Activated effector memory CD4-positive, alpha-beta T cell treated with anti-CD3 and anti-CD28 coated beads, Interleukin-2, amount 50 U/mL, for 16 hours (primary cell): ENCODE data around the gene VSIG10L2.

Experiments
- DNase-seq: peaks from one replicate; pipeline ENCODE4 v3.0.0-alpha.2; 2020

VSIG10L2 gene

DNA sequence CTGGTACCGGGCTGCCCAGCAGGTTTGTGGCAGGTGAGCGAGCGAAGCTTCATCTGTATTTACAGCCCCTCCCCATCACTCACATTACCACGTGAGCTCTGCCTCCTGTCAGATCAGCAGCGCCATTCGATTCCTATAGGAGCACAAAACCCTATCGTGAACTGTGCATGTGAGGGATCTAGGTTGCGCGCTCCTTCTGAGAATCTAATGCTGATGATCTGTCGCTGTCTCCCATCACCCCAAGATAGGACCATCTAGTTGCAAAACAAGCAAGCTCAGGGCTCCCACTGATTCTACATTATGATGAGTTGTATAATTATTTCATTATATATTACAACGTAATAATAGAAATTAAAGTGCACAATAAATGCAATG, 15.8 kb upstream of the VSIG10L2 start:
- no peak for DNase-seq

DNA sequence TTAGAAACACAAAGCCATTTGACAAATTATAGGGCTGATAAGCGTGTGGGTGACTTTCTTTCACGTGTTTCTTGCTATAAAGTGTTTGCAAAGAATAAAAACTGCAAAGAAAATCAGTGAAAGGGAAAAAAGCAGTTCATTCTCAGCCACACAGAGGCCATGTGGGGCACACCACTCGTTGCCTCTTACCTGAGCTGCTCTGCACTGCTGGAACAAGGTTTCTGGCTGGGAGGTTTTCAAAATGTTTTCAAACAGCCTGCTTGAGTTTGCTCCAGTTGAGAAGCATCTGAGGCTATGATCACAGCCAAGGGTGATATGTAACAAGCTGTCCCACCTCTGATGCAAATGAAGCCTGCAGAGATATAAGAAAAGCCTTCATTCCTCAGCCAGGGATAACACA, 14.7 kb upstream of the VSIG10L2 start:
- no peak for DNase-seq

DNA sequence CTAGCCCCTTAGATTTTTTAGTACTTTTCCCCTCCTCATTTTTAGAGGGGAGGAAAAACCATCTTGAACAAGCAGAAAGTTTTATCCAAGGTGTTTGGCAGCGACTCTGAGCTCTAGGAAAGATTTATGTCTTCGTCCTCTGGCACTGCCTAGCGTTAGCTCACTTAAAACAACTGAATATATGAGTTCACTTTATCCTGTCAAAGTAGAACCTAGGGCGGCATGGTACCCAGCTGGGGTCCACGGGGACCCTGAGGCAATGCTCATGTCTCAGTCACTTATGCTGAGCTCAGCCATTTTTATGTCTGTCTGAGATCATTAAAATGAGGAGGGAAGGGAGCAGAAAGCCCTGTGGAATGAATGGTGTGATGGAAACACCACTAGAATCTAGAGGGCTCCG, 14.2 kb upstream of the VSIG10L2 start:
- DNase-seq = no peak

DNA sequence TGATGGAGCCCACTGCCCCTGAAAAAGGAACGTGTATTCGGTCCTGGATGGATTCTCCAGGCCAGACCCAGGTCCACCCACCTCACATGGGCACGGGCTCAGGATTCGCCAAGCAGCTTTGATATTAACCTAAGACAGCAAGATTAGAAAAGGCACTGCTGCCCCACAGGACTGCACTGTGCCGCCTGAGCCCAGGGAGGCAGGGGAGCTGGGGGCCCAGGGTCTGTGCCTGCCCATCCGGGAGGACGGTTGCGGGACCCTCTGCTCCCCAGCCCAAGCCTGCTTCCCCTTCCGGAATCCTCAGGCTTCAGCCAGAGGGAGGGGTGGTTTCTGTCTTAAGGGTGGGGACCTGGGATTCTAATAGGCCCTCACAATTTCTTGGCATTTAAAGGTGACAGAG, 13.5 kb upstream of the VSIG10L2 start:
- DNase-seq = no peak

DNA sequence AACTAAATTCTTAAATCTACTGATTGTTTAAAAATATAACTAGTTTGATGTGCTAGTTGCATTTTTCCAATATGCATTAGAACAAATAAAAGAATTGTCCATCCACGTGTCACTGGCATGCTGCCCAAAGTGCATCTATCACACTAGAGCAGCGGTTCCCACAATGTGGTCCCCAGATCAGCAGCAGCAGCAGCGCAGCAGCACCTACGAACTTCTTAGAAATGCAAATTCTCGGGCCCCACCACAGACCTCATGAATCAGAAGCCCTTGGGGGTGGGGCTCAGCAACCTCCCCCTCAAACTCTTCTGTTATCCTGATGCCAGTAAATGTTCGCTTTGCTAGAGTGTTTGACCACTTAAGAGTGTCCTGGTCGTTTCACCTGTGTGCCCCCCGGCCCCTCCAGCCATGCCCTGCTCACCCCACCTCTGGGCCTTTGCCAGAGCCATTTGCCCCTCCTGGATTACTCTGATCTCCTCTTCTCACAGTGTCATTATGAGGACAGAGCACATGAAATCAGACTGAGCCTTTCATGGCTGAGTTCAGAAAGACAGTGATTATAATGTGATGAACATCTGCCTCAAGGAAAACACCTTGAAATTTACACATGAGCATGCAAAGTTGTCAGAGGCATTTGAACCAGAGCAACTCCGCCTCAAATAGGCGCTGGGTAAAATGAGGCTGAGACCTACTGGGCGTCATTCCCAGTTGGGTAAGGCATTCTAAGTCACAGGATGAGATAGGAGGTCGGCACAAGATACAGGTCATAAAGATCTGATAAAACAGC, 12.6 kb upstream of the VSIG10L2 start:
- DNase-seq = no peak

DNA sequence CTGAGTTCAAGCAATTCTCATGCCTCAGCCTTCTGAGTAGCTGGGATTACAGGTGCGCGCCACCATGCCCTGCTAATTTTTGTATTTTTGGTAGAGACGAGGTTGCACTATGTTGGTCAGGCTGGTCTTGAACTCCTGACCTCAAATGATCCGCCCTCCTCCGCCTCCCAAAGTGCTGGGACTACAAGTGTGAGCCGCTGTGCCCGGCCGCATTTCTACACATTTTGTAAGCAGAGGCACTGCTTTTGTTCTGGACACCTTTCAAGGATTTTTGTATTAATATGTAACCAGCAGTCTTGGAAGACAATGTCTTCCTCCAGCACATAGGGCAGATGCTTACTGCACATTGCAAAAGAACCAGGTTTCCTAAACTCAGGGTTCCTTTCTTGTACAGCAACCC, 11.4 kb upstream of the VSIG10L2 start:
- no peak for DNase-seq

DNA sequence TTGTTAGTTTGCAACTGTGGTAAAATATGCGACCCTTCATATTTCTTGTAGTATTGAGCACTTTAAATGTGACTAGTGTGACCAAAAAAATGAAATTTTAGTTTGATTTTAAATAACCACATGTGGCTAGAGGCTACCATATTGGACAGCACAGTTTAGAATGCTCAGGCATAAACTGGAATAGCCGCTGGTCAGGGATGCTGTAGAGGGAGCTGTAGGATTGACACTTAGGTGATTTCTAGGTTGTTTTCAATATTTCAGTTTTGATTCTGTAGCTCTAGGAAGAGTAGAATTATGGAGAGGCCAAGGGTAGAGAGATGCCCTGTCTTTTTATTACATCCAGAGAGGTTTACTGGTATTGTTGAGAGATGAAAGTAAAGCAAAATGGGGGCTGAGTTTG, 10.8 kb upstream of the VSIG10L2 start:
- DNase-seq = no peak

DNA sequence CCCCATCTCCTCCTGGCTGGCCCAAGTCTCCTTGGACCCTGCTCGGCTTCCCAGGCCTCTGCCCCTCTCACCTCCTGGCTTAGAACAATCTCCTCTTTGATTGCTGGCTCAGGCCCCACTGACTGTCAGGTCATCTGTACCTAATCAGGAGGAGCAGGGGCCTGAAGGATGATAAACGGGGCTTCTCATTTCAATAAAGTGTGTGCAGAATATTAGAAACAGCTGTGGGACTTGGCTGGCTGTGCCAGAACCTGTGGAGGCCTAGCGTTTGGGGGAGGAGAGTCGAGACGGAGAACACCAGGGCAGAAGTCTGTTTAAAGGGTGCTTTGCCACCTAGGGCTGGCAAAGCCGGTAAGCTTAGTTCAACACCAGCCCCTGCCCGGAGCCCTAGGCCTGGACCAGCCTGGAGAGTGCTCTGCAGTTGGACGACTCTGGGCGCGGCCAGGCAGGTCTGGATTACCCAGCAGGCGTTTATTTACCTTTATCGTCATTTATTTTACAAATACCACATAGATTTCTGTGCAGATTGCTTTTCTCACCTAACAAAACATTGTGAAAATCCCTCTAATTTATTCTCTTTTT, 10.1 kb upstream of the VSIG10L2 start:
- DNase-seq = no peak

DNA sequence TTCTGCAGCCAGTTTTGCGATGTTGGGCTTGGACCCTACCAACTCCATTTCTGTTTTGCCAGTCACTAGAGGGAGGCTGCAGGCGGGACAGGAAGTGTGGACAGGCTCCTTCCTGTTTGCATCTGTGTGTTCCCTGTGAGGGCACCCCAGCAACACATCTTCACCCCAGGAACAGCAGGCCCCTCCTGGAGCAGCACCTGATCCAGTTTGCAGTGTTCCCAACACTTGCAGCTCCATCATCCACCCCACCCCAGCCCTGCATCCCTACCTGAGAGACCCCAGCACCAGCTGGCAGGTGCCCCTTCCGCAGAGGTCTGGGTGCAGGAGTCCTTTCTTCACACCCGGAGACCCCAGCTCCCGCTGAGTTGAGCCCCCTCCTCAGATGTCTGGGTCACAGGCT, 7.4 kb upstream of the VSIG10L2 start:
- no peak for DNase-seq

DNA sequence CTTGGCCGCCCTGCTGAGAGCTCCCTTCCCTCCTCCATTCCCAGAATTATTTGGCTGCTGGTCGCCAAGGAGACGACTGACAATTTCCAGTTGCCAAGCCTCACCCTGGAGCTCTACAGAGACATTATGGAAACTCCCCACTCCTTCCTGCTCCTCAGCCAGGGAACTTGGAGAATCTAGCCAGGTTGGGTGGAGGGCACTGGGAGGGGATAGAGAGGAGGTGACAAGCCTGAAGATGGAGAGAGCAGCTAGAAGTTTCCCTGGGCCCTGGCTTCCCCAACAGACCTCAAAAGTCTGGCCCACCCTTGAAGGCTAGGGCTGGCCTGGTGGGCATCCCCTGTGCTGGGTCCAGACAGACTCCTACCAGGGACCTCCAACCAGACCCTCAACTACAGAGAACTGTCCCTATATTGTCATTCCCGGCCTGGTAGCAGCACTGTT, 6.7 kb upstream of the VSIG10L2 start:
- DNase-seq = no peak

DNA sequence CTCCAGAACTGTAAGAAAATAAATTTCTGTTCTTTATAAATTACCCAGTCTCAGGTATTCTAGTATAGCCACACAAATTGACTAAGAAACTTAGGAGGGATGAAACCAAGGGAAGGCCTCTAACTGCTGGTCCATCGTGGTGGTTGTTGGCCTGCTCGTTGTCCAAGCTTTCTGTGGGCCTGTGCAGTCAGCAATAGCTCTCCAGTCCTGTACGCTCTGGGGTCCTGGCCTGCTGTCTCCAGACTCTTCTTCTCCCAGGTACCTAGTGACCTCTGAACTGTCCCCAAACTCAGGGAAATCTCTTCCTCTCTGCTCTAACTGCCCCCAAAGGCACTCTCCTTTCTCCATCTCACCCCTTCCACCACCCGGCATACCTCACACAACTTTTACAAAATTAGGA, 5.7 kb upstream of the VSIG10L2 start:
- no peak for DNase-seq

DNA sequence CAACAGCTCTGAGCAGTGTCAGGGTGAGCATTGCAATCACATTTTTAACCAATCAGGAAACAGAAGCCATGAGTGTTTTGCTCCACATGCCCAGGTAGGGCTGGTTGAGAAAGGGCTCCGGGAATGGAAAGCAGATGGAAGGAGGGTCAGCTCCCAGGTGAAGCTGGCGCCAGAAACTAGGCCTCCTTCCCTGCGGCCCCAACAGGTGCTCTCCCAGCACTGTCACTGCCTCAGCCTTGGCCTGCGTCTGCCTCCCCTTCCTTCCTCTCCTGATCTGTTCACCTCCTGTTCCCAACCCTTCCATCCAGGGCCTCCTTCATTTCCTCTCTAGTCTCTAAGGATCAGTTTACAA, 4.6 kb upstream of the VSIG10L2 start:
- no peak for DNase-seq

DNA sequence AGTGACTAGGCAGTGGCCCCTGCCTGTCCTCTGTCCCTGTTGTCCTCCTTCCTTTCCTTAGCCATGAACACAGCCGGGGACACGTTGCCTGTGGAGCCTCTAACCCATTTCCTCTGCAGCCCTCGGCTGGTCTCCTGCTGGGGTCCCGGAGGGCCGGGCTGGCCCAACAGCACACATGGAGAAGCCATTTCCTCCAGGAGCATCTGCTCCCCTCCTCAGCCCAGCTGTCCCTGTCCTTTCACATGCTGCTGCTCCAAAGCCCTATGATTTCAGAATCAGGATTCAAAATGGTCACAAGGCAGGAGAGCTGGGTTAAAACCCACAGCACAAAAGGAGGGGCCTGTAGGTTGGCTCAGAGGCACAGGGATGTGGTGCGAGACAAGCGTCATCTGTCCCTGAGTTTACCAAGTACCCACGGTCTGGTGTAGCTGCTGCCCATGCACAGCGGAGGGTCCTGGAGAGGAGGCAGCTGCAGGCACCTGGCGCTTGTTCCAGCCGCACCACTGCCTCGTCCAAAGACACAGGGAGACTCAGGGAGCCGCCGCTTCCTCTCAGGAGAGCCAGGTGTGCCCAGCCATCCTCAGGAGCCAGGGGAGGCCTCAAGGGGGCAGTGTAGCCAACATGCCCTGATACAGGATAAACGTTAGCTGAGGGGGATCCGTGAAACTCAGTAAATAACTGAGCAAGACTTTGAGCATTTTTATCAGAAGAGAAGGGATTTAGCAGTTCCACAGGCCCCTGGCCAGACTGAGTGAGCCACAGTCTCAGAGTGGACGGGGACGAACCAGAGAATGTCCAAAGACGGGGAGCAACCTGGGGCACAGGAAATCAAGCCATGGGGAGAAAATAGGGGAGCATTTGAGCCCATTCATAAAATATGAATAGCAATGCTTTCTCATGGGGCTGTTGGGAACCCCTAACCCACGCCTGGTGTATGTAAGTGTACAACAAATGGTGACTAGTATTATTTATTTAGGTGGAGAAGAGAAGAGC, 3.9 kb upstream of the VSIG10L2 start:
- DNase-seq = peak; percentile 77

DNA sequence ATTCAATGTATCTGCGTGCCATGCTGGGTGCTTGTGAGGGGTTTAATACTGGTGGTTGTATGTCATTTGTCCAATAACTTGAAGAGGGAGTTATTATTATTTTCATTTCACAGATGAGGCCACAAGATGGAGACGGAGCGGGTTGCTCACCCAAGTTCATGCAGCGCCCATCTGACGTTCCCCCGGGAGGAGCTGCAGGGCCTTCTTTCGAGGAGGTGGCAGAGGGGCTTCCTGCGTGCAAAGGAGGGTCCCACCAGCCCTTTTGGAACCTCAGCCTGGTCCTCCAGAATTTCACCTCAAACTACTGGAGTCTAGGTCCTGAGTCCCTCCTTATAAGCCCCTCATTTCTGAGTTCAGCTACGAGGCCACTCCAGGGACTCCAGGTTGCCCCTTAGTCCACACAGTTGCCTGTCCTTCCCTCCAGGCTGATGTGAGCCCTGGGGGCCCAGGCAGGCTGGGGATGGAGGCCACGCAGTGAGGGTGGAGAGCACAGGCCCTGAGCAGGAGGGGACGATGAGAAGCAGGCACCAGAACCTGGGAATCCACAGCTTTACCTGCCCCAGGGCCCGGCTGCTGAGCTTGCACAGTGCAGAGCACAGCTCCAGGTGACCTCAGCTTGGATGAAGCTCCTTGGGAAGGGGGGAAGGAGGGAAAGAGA, 2.9 kb upstream of the VSIG10L2 start:
- no peak for DNase-seq

DNA sequence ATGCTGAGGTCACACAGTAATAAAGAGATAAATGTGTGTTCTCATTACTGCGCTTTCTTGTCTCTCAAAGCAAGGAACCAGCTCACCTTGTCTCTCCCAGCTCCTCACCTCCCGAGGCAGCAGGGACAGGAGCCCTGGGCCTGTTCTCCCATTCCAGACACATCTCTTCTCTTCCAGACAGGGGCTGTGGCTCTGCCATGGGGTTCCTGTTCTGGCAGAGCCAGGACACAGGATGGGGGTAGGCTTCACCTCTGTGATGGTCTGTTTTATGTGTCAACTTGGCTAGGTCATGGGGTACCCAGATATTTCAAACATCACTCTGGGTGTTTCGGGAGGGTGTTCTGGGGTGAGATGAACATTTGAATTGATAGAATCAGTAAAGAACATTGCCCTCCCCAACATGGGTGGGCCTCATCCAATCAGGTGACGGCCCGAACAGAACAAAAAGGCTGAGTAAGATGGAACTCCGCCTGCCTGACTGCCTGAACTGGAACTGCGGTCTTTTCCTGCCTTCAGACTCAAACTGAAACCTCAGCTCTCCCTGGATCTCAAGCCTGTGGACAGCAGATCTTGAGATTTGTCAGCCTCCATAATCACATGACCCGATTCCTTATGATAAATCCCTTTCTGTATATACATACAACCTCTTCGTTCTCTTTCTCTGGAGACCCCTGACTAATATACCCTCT, 2.0 kb upstream of the VSIG10L2 start:
- DNase-seq = no peak

DNA sequence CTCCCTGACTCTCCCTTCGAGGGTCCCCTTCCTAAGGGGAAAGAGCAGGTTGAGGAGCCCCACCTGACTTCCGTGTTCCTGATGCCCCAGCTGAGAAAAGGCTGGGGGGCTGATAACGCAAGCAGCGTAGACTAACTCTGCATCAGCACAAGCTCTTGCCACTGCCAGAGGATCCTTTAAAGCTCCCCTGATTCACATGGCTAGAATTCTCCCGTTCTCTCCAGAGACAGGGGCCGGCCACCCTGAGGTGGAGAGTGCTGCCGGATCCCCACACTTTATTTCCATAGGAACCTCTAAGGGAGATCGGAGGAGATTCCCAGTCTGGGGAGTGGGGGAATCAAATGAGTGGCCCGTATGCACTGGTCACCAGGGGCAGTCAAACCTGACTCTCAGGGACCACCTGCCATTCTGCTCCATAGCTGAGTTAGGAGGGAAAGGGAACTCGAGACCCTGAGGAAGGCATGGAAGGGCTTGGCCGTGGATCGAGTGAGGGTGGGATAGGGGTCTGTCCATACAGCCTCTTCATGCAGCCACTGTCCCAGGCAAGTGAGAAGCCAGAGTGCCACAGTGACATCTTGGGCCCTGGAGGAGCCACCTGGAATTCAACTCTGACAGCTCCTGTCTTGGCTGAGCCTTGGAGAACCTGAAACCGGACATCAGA, 1.4 kb upstream of the VSIG10L2 start:
- DNase-seq = no peak

DNA sequence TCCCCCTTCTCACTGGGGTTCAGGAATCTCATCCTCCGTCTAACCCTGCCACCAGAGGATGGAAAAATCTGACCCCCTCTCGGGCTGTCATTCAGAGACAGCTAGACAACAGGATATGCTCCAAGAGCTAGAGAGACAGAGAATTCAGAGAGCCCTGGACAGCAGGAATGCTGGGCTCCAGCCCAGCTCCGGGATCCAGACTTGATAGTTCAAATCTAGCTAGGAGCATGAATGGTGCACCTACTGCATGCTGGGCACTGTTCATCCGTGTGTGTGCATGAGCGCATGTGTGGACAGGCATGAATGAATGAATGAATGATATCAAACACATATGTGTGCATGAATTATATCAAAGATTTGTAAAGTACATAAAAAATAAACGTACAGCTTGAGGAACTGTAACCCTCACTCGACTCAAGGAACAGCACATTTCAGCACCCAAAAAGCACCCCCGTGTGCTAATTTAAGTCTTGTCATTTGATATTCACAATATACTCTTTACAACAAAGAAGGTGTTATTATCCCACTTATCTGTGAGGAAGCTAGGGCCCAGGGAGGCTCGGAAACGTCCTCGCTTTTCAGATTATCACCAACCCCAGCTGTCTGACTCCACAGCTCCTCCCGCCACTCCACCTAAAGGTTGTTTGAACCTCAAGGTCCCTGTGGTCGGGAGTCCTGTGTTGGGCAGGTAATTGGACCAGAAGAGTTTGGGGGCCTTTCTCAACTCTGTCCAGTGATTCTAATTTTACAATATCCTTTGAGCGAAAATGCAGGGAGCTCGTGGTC, 640 bp upstream of the VSIG10L2 start:
- no peak for DNase-seq

DNA sequence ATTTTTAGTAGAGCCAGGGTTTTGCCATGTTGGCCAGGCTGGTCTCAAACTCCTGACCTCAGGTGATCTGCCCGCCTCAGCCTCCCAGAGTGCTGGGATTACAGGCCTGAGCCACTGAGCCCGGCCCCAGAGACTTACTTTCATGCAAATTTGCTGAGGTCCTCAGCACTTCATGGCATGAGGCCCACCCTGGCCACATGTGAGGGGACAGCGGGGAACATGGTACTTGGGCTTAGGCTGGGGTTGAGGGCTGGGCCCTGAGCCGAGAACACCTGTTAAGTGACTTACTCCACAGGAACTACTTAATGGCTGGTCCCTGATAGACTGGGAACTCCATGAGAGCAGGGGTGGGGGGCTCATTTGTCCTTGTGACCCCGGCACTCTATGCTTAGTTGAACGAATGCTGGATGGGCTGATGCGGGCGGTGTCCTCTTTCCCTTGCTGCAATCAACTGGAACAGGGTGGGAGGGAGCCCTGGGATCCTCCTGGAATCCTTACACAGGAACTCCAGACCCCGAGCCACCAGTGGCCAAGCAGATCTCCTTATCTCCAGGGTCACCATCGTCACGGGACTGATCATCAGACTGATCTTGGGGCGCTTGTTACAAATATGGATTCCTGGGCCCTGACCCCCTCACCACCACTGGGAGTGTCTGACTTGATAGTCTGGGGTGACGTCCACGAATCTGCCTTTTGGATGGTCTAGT, 1.0 kb downstream of the VSIG10L2 start:
- no peak for DNase-seq

DNA sequence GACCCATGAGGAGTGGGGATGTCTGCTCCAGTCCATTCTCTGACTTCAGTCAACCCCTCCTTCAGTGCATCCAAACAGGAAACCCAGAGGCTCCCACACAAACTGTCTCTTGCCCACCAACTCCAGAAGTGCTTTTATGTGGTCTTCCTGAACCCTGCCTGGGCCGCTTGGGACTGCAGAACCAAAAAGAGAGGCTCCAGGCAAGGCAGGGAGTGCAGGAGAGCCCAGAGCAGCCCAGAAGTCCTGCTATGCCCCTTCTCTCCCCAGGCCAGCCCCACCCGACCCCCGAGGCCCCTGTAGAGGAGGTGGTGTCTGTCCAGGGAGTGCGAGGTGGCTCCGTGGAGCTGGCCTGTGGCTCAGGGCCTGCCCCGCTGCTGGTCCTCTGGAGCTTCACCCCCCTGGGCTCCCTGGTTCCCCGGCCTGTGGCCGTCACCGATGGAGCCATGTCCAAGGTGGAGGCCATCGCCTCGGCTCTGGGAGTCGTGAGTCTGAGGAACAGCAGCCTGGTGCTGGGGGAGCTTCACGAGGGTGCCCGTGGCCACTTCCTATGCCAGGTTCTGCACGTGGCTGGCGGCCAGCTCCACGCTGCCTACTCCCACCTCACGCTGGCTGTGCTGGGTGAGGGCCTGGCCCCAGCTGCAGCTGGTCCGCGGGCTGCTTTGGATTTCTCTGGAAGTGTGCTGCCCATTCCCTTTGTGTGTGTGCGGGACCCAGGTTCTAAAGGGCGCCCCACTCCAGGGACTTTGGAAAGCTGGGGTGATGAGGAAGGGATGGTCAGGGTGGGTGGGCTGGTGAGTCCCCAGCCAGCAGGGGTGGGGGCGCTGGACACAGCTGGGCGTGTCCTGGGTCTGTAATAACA, 1.8 kb downstream of the VSIG10L2 start:
- DNase-seq = no peak
